Testis (tissue), 2 donors: ENCODE measurements around the gene RIPK3.

Source experiments
- CTCF ChIP-seq, 3 experiments: fragments of 450-650 bp in 2 of 3; fragments of 200-600 bp in 1 of 3; sonication (generic) in 1 of 3; IDR thresholded peaks; one replicate each; pipeline ENCODE4 v1.5.1; 2016 to 2019; ENCODE audit warnings: antibody characterized with exemption in 3 of 3, mild to moderate bottlenecking in 2 of 3, moderate library complexity in 1 of 3
- POLR2A ChIP-seq: fragments of 450-650 bp; IDR thresholded peaks from one replicate; pipeline ENCODE4 v1.6.1; 2017; ENCODE audit warnings: antibody characterized with exemption, mild to moderate bottlenecking, moderate library complexity

- TF ChIP-seq POLR2A = no peak
- no peak for TF ChIP-seq CTCF (IDR thresholded peaks at IDR 0.05)
Observed at GRCh38 chr14:24286996-24287395, 52.8 kb downstream of the RIPK3 start.
